IMR-90 (cell line): Measurements from ENCODE around the gene GRID1. TPM values are rescaled to one million over a fixed set of nuclear protein-coding genes. Genes with fewer than 3 reads are reported as not detected.

Experiments used
- ATAC-seq: fragments of 200-7000 bp; cut with Tn5 transposase; 2 replicates; pipeline ENCODE4 v1.9.1; 2020; ENCODE audit warnings: low read depth, mild to moderate bottlenecking, moderate library complexity
- BruUV-seq: library from RNA; stranded (reverse); fragments of 400-500 nt; replicated peaks from 2 replicates; lab custom pipeline; 2021; lab: Mats Ljungman, UMichigan
- CTCF ChIA-PET: fragments of 300-600 bp; formaldehyde crosslinking; extraction: SDS; loops from one replicate; lab custom pipeline; 2021; ENCODE audit warnings: antibody characterized with exemption; lab: Yijun Ruan, JAX
- POLR2A ChIA-PET: fragments of 300-600 bp; sonication (Branson Sonifier 250); formaldehyde crosslinking; loops from one replicate; lab custom pipeline; 2022; ENCODE audit warnings: antibody characterized with exemption; ENCODE audit not compliant: unreplicated experiment; lab: Charles Lee
- DNase-seq: peaks from one replicate; pipeline ENCODE4 v3.0.0; 2013
- H2AFZ ChIP-seq: replicated peaks from 2 replicates; pipeline ENCODE3; 2013; ENCODE audit warnings: low read length, mild to moderate bottlenecking; ENCODE audit not compliant: poor library complexity
- H2AK5ac ChIP-seq: 2 replicates; pipeline ENCODE4 v1.6.1; 2013; ENCODE audit warnings: low read depth, low read length, inconsistent platforms
- H2AK9ac ChIP-seq: replicated peaks from 2 replicates; pipeline ENCODE3; 2013; ENCODE audit warnings: mild to moderate bottlenecking, low read depth, low read length, moderate library complexity; ENCODE audit not compliant: poor library complexity
- H2BK120ac ChIP-seq: 2 replicates; pipeline ENCODE4 v1.6.1; 2013; ENCODE audit warnings: low read depth, low read length, inconsistent platforms
- H2BK15ac ChIP-seq: 3 replicates; pipeline ENCODE4 v1.6.1; 2013; ENCODE audit warnings: low read depth, low read length, inconsistent platforms
- H2BK20ac ChIP-seq: 2 replicates; pipeline ENCODE4 v1.6.1; 2013; ENCODE audit warnings: low read depth, mild to moderate bottlenecking, inconsistent platforms, low read length, moderate library complexity
- H2BK5ac ChIP-seq: 2 replicates; pipeline ENCODE4 v1.6.1; 2013; ENCODE audit warnings: mild to moderate bottlenecking, low read depth, low read length, inconsistent platforms; ENCODE audit not compliant: poor library complexity, severe bottlenecking
- H3K14ac ChIP-seq: replicated peaks from 2 replicates; pipeline ENCODE4 v1.6.1; 2013; ENCODE audit warnings: low read depth, low read length, inconsistent platforms
- H3K18ac ChIP-seq: 2 replicates; pipeline ENCODE4 v1.6.1; 2013; ENCODE audit warnings: low read depth, low read length, control low read depth
- H3K23ac ChIP-seq: 2 replicates; pipeline ENCODE4 v1.6.1; 2013; ENCODE audit warnings: low read depth, low read length, inconsistent platforms
- H3K27ac ChIP-seq: 2 replicates; pipeline ENCODE4 v1.5.1; 2013; ENCODE audit warnings: mild to moderate bottlenecking, control low read depth, low read length; ENCODE audit not compliant: insufficient read depth
- H3K27me3 ChIP-seq: 2 replicates; pipeline ENCODE4 v1.6.1; 2013; ENCODE audit warnings: low read length; ENCODE audit not compliant: control insufficient read depth, insufficient read depth
- H3K36me3 ChIP-seq: 2 replicates; pipeline ENCODE4 v1.6.1; 2013; ENCODE audit warnings: low read length, mixed read lengths; ENCODE audit not compliant: control insufficient read depth, insufficient read depth
- H3K4ac ChIP-seq: 2 replicates; pipeline ENCODE4 v1.6.1; 2013; ENCODE audit warnings: low read depth, low read length, inconsistent platforms
- H3K4me1 ChIP-seq: 2 replicates; pipeline ENCODE4 v1.6.1; 2013; ENCODE audit warnings: low read length, mixed read lengths; ENCODE audit not compliant: control insufficient read depth, insufficient read depth
- H3K4me2 ChIP-seq: 2 replicates; pipeline ENCODE4 v1.6.1; 2013; ENCODE audit warnings: low read depth, mild to moderate bottlenecking, control low read depth, low read length, moderate library complexity
- H3K4me3 ChIP-seq: 2 replicates; pipeline ENCODE4 v1.5.1; 2013; ENCODE audit warnings: low read depth, mild to moderate bottlenecking, control low read depth, low read length, moderate library complexity; ENCODE audit not compliant: insufficient read depth
- H3K56ac ChIP-seq: 2 replicates; pipeline ENCODE4 v1.6.1; 2013; ENCODE audit warnings: low read length, inconsistent platforms; ENCODE audit not compliant: insufficient read depth; ENCODE audit errors: extremely low read depth
- H3K79me1 ChIP-seq, 2 experiments: 2 replicates each; pipeline ENCODE4 v1.6.1; 2013; ENCODE audit warnings: low read length in 2 of 2, inconsistent platforms in 1 of 2, low read depth in 1 of 2
- H3K9ac ChIP-seq: 2 replicates; pipeline ENCODE4 v1.6.1; 2013; ENCODE audit warnings: low read depth, low read length, control low read depth
- H3K9me1 ChIP-seq: 2 replicates; pipeline ENCODE4 v1.6.1; 2013; ENCODE audit warnings: low read length, inconsistent platforms; ENCODE audit not compliant: insufficient read depth
- H3K9me3 ChIP-seq: 2 replicates; pipeline ENCODE4 v1.6.1; 2013; ENCODE audit warnings: low read length; ENCODE audit not compliant: control insufficient read depth, insufficient read depth
- H4K20me1 ChIP-seq: 2 replicates; pipeline ENCODE4 v1.6.1; 2013; ENCODE audit warnings: low read length, inconsistent platforms; ENCODE audit not compliant: insufficient read depth
- H4K5ac ChIP-seq: 2 replicates; pipeline ENCODE4 v1.6.1; 2013; ENCODE audit warnings: mild to moderate bottlenecking, low read depth, low read length, control low read depth
- H4K8ac ChIP-seq, 2 experiments: 2 replicates each; pipeline ENCODE4 v1.6.1; 2013; ENCODE audit warnings: low read depth in 2 of 2, low read length in 2 of 2, control low read depth in 1 of 2, inconsistent platforms in 1 of 2
- H4K91ac ChIP-seq: 2 replicates; pipeline ENCODE4 v1.6.1; 2013; ENCODE audit warnings: low read depth, low read length, inconsistent platforms; ENCODE audit not compliant: insufficient read depth
- CHD1 ChIP-seq: IDR thresholded peaks from 2 replicates; pipeline ENCODE4 v1.6.1; 2012; ENCODE audit warnings: low read depth, low read length, improper control_type of control experiment
- FOS ChIP-seq: fragments of 150-350 bp; IDR thresholded peaks from 2 replicates; pipeline ENCODE4 v1.6.1; 2016; ENCODE audit warnings: low read depth, low read length
- MAFK ChIP-seq: IDR thresholded peaks from 2 replicates; pipeline ENCODE4 v1.6.1; 2012; ENCODE audit warnings: low read depth, low read length, improper control_type of control experiment
- MAZ ChIP-seq: IDR thresholded peaks from 2 replicates; pipeline ENCODE4 v1.6.1; 2012; ENCODE audit warnings: low read depth, mild to moderate bottlenecking, low read length, improper control_type of control experiment, moderate library complexity, borderline replicate concordance
- MXI1 ChIP-seq: IDR thresholded peaks from 2 replicates; pipeline ENCODE4 v1.6.1; 2012; ENCODE audit warnings: low read depth, mild to moderate bottlenecking, low read length, moderate library complexity, borderline replicate concordance
- NFE2L2 ChIP-seq: fragments of 150-350 bp; IDR thresholded peaks from 2 replicates; pipeline ENCODE4 v1.6.1; 2016; ENCODE audit warnings: low read depth, mild to moderate bottlenecking, low read length
- RFX5 ChIP-seq: IDR thresholded peaks from 2 replicates; pipeline ENCODE4 v1.8.0; 2012; ENCODE audit warnings: low read depth, mild to moderate bottlenecking, low read length, moderate library complexity
- SMC3 ChIP-seq: fragments of 150-350 bp; IDR thresholded peaks from 2 replicates; pipeline ENCODE4 v1.6.1; 2016; ENCODE audit warnings: low read depth, mild to moderate bottlenecking, antibody characterized with exemption, low read length, moderate library complexity
- WGBS, 2 experiments: methylation state at CpG; one replicate each; pipeline versions ENCODE4 v1.1.5 to v1.1.7; 2013; ENCODE audit warnings: missing lambda C conversion rate in 2 of 2; ENCODE audit not compliant: insufficient read length in 1 of 2; ENCODE audit errors: extremely low coverage in 2 of 2; 5-methylcytosine and 5-hydroxymethylcytosine counted together
- dilution Hi-C: fragments of 300-500 bp; cut with HindIII; formaldehyde crosslinking; loops from one replicate; pipeline ENCODE4 v1.14.3; 2018; ENCODE audit warnings: low sequenced_read_pairs; ENCODE audit not compliant: unreplicated experiment
- in situ Hi-C: fragments of 300-500 bp; cut with MboI; formaldehyde crosslinking; loops from 3 replicates; pipeline ENCODE4 v1.14.3; 2019; ENCODE audit warnings: low sequenced_read_pairs, inconsistent platforms, mixed read lengths
- intact Hi-C: fragments of 100-400 bp; cut with micrococcal nuclease; formaldehyde crosslinking; loops from 2 replicates; pipeline ENCODE4 v1.10.0; 2022
- polyA plus RNA-seq, 3 experiments: library from polyadenylated mRNA; depleted of rRNA; stranded (reverse); fragments of >200 nt; gene quantifications; 2 replicates each; pipeline ENCODE4 v1.2.3, GENCODE V29; 2012; ENCODE audit warnings: low replicate concordance in 1 of 3
- total RNA-seq: library from RNA; depleted of rRNA; stranded (reverse); fragments of >200 nt; gene quantifications from 2 replicates; pipeline ENCODE4 v1.2.3, GENCODE V29; 2012
- TF ChIP-seq, protein P1 (sequence below): fragments of 150-350 bp; IDR thresholded peaks from 2 replicates; pipeline ENCODE4 v1.6.1; 2016; ENCODE audit warnings: low read depth, mild to moderate bottlenecking, low read length, moderate library complexity, borderline replicate concordance

The GRID1 gene
- total and polyA plus RNA-seq, 2 of the 4 experiments (the other 2 are of a cell fraction) = not detected

DNA sequence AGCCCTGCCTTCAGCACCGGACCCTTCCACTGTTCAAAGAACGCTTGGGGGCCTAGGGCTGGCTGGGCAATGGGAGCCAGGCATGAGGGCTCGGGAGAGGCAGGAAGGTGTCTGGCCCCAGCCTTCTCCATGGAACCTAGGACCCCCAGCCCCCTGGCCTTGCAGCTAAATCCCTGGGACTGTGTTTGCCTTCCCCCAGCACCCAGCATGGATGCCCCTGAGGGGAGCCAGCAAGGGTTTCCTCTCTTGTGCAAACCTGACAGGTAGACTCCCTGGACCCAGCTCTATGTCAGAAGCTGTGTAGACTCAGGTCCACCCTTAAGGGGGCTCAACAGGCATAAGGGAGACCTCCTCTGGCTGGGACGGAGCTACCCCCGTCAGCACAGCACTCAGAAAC lies 288.0 kb downstream of the GRID1 start:
- Histone ChIP-seq H3K9ac (no peak overlapping the region), H3K27me3 (no peaks in the 10 kb centered on the region), H2AFZ (no peak overlapping the region), H3K18ac (no peak overlapping the region), H4K91ac (no peak overlapping the region), H4K5ac (no peak overlapping the region), H3K79me1 (no peaks in the 10 kb centered on the region), H3K4me2 (no peak overlapping the region), H3K14ac (no peak overlapping the region), H3K27ac (no peak overlapping the region), H2AK9ac (no peak overlapping the region), H4K8ac (no peak overlapping the region), H3K4ac (no peak overlapping the region), H3K4me1 (no peaks in the 10 kb centered on the region), H2BK120ac (no peak overlapping the region), H3K4me3 (no peak overlapping the region), H3K36me3 (no peaks in the 10 kb centered on the region), H3K56ac (no peak overlapping the region), H3K23ac (no peak overlapping the region), H3K9me1 (no peaks in the 10 kb centered on the region), H3K9me3 (peaks cover 2% of the 10 kb centered on the region; the same call in 1 of the 2 replicates), H2BK20ac (no peak overlapping the region), H4K20me1 (no peaks in the 10 kb centered on the region), H2BK5ac (no peak overlapping the region), H2BK15ac (no peak overlapping the region), H2AK5ac (no peak overlapping the region)
- no peak for TF ChIP-seq NFE2L2
- no peak for TF ChIP-seq MAFK
- no peak for TF ChIP-seq FOS
- no peak for TF ChIP-seq MXI1
- TF ChIP-seq RFX5 = no peak
- TF ChIP-seq CHD1 = no peak
- TF ChIP-seq, protein P1, sequence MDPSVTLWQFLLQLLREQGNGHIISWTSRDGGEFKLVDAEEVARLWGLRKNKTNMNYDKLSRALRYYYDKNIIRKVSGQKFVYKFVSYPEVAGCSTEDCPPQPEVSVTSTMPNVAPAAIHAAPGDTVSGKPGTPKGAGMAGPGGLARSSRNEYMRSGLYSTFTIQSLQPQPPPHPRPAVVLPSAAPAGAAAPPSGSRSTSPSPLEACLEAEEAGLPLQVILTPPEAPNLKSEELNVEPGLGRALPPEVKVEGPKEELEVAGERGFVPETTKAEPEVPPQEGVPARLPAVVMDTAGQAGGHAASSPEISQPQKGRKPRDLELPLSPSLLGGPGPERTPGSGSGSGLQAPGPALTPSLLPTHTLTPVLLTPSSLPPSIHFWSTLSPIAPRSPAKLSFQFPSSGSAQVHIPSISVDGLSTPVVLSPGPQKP = no peak
- TF ChIP-seq SMC3 = no peak
- TF ChIP-seq MAZ = no peak
- intact Hi-C loops = no loop called here
- ChIA-PET POLR2A (no interaction called here), CTCF (no interaction called here)
- no peak for DNase-seq
- 27% methylated on average over 2 of the region's 5 CpGs; no CpG with 5 or more reads in 1 of the 2 experiments for WGBS, 2 experiments
- dilution Hi-C loops = no loop called here
- in situ Hi-C loops = no loop called here
- BruUV-seq = no TSS peak
- ATAC-seq = no peak
